Glomerular visceral epithelial cell (primary cell): Measurements from ENCODE around the gene ALDH18A1.
"Not testable (repeated sequence)": the region's sequence is repeated elsewhere in the genome, so short reads cannot be mapped to it uniquely, and the experiment has no call there.

ENCODE experiments used
- DNase-seq: peaks from one replicate; pipeline ENCODE4 v3.0.0-alpha.2; 2016; ENCODE audit errors: extremely low spot score

Gene ALDH18A1

GRCh38 chr10:95656291-95657164, at the start of gene ALDH18A1:
Gene ALDH18A1 (minus strand): TSS chr10:95656711. CDS start chr10:95653377, 3,334 bp downstream.
- peak; percentile 92 for DNase-seq

GRCh38 chr10:95698415-95698814, 41.9 kb upstream of the ALDH18A1 start:
- no peak for DNase-seq

GRCh38 chr10:95697429-95697828, 40.9 kb upstream of the ALDH18A1 start:
- no peak for DNase-seq

GRCh38 chr10:95694665-95695064, 38.2 kb upstream of the ALDH18A1 start:
- DNase-seq: no peak

- peak; percentile 99 for DNase-seq
Observed at GRCh38 chr10:95693668-95694534, 37.4 kb upstream of the ALDH18A1 start, which contains the start of gene TCTN3. Gene TCTN3 (minus strand): TSS chr10:95693927. CDS start chr10:95693899, 28 bp downstream.

- DNase-seq: peak; percentile 4
Observed at GRCh38 chr10:95693071-95693667, 36.7 kb upstream of the ALDH18A1 start.

GRCh38 chr10:95691281-95691680, 34.8 kb upstream of the ALDH18A1 start:
- DNase-seq: no peak

GRCh38 chr10:95688648-95689047, 32.1 kb upstream of the ALDH18A1 start:
- DNase-seq: no peak

GRCh38 chr10:95683966-95684365, 27.5 kb upstream of the ALDH18A1 start:
- no peak for DNase-seq

GRCh38 chr10:95675403-95676116, 19.0 kb upstream of the ALDH18A1 start:
- DNase-seq: no peak

GRCh38 chr10:95674643-95675042, 18.1 kb upstream of the ALDH18A1 start:
- no peak for DNase-seq

GRCh38 chr10:95672641-95673040, 16.1 kb upstream of the ALDH18A1 start:
- not testable (repeated sequence) for DNase-seq

GRCh38 chr10:95664543-95664942, 8.0 kb upstream of the ALDH18A1 start:
- no peak for DNase-seq

- no peak for DNase-seq
Observed at GRCh38 chr10:95663496-95663895, 7.0 kb upstream of the ALDH18A1 start.

- no peak for DNase-seq
Observed at GRCh38 chr10:95661818-95662217, 5.3 kb upstream of the ALDH18A1 start.

GRCh38 chr10:95660283-95660682, 3.8 kb upstream of the ALDH18A1 start:
- DNase-seq: peak; percentile 72

- DNase-seq: no peak
Observed at GRCh38 chr10:95657250-95657649, 739 bp upstream of the ALDH18A1 start.

GRCh38 chr10:95655571-95656290, 780 bp downstream of the ALDH18A1 start:
- peak; percentile 33 for DNase-seq

- DNase-seq: no peak
Observed at GRCh38 chr10:95653895-95654294, 2.6 kb downstream of the ALDH18A1 start.

- DNase-seq: no peak
Observed at GRCh38 chr10:95651346-95652060, 5.0 kb downstream of the ALDH18A1 start.
